ENCODE results near the gene FKBP15. TPM values are rescaled to one million over a fixed set of nuclear protein-coding genes. Genes with fewer than 3 reads are reported as not detected.
"Not testable (repeated sequence)": the region's sequence is repeated elsewhere in the genome, so short reads cannot be mapped to it uniquely, and the experiment has no call there.

Gene FKBP15
- total and polyA plus RNA-seq, 9 donors: 16.8 to 24.2 (median 20.1) TPM

DNA sequence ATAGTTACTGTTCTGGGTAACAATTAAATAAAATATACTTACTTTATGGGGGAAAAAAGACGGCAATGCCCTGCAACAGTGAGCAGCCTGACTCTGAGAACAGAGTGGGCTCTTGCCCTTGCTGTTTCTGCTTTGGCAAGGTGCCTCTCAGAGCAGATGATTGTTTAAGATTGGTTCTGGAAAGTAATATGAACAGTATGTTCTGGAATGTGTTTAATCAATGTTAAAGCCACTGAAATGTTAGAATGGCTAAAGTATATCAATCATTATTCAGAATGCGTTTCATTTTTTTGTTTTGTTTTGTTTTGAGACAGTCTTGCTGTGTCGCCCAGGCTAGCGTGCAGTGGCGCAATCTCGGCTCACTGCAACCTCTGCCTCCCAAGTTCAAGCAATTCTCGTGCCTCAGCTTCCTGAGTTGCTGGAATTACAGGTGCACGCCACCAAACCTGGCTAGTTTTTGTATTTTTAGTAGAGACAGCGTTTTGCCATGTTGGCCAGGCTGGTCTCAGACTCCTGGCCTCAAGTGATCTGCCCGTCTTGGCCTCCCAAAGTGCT, 14.7 kb upstream of the FKBP15 start:
- not testable (repeated sequence) for H3K4me3 ChIP-seq (ENCODE audit: low read length); H3K9me3 ChIP-seq (replicated peaks; ENCODE audit: control insufficient read depth, low read depth, low read length); DNase-seq; H3K36me3 ChIP-seq (ENCODE audit: control insufficient read depth, insufficient read depth, low read length); H3K27me3 ChIP-seq (ENCODE audit: control insufficient read depth, insufficient read depth, low read length); H3K4me1 ChIP-seq (ENCODE audit: control insufficient read depth, insufficient read depth, low read length); H3K27ac ChIP-seq (ENCODE audit: low read length)
- 83% methylated on average over 4 of the region's 10 CpGs for WGBS (ENCODE audit: insufficient coverage)

DNA sequence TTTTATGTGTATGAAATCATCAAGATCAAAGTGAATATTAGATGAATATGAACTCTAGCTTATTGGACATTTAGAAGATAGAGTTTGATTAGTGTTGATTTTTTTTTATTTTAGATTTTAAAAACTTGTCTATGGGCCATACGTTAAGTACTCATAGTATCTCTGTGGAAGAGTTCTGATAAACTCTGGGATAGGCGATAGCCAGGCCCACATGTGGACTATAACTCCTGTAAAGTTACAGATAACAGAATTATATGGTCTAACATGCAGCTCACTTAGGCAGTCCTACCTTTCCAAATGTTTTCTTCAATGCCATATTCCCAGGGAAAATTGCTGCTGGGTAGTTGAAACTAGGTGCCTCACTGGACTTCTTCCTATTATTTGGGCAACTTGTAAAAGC, 10.6 kb upstream of the FKBP15 start:
- no CpG with 5 or more reads among the region's 2 CpGs for whole genome bisulfite sequencing (ENCODE audit: insufficient coverage)
- DNase-seq: no peak
- Histone ChIP-seq H3K9me3 (replicated peaks; ENCODE audit: control insufficient read depth, low read depth, low read length) (no peaks in the 10 kb centered on the region), H3K27me3 (ENCODE audit: control insufficient read depth, insufficient read depth, low read length) (no peaks in the 10 kb centered on the region), H3K4me3 (ENCODE audit: low read length) (no peak overlapping the region), H3K36me3 (ENCODE audit: control insufficient read depth, insufficient read depth, low read length) (no peaks in the 10 kb centered on the region), H3K27ac (ENCODE audit: low read length) (no peak overlapping the region), H3K4me1 (ENCODE audit: control insufficient read depth, insufficient read depth, low read length) (no peaks in the 10 kb centered on the region)

GRCh38 chr9:113228130-113228665, 7.1 kb upstream of the FKBP15 start:
- H3K4me3 ChIP-seq (ENCODE audit: low read length): no peak overlapping the region
- no CpG with 5 or more reads among the region's 3 CpGs for WGBS (ENCODE audit: insufficient coverage)
- H3K36me3 ChIP-seq (ENCODE audit: control insufficient read depth, insufficient read depth, low read length): no peaks in the 10 kb centered on the region
- H3K9me3 ChIP-seq (replicated peaks; ENCODE audit: control insufficient read depth, low read depth, low read length): no peaks in the 10 kb centered on the region
- no peak for DNase-seq
- H3K4me1 ChIP-seq (ENCODE audit: control insufficient read depth, insufficient read depth, low read length): no peaks in the 10 kb centered on the region
- no peak overlapping the region for H3K27ac ChIP-seq (ENCODE audit: low read length)
- H3K27me3 ChIP-seq (ENCODE audit: control insufficient read depth, insufficient read depth, low read length): no peaks in the 10 kb centered on the region

DNA sequence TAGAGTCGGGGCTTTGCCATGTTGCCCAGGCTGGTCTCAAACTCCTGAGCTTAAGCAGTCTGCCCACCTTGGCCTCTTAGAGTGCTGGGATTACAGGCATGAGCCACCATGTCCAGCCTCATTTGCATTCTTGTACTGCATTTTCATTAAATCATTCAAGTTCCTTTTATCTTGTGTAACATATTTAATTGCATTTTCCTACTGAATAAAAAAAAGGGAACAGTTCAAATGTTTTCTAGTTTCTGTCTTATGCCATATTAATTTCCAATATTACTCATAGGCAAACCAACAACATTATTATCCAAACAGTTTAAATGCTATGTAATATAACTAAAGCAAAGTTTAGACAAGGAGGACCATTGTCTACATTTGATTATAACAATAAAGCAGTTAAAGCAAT, 6.4 kb upstream of the FKBP15 start:
- no CpG with 5 or more reads among the region's 1 CpG for WGBS (ENCODE audit: insufficient coverage)
- H3K27ac ChIP-seq (ENCODE audit: low read length): no peak overlapping the region

DNA sequence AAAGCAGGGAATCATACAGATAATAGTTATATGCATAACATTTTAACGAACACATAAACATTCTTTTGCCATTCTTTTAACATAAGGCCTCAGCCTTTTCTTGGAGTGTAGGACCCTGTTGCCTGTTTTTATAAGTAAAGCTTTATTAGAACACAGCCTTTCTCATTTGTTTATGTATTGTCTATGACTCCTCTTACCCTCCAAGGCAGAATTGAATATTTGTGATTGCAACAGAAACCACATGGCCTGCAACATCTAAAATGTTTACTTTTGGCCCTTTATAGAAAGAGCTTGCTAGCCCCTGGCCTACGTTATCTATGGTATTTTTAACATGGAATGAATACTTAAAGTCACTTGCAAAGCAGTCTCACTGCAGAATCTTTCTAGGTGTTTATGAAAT, 2.9 kb upstream of the FKBP15 start:
- WGBS (ENCODE audit: insufficient coverage): no CpG with 5 or more reads among the region's 2 CpGs
- Histone ChIP-seq H3K4me3 (ENCODE audit: low read length) (no peak overlapping the region), H3K4me1 (ENCODE audit: control insufficient read depth, insufficient read depth, low read length) (peaks cover 18% of the 10 kb centered on the region), H3K36me3 (ENCODE audit: control insufficient read depth, insufficient read depth, low read length) (no peaks in the 10 kb centered on the region), H3K27ac (ENCODE audit: low read length) (no peak overlapping the region), H3K9me3 (replicated peaks; ENCODE audit: control insufficient read depth, low read depth, low read length) (no peaks in the 10 kb centered on the region), H3K27me3 (ENCODE audit: control insufficient read depth, insufficient read depth, low read length) (no peaks in the 10 kb centered on the region)
- DNase-seq: no peak

More for the DNA sequence above, 6.4 kb upstream of the FKBP15 start:
- DNase-seq: no peak
- Histone ChIP-seq H3K4me1 (ENCODE audit: control insufficient read depth, insufficient read depth, low read length) (peaks cover 3% of the 10 kb centered on the region), H3K9me3 (replicated peaks; ENCODE audit: control insufficient read depth, low read depth, low read length) (no peaks in the 10 kb centered on the region), H3K27me3 (ENCODE audit: control insufficient read depth, insufficient read depth, low read length) (no peaks in the 10 kb centered on the region), H3K36me3 (ENCODE audit: control insufficient read depth, insufficient read depth, low read length) (no peaks in the 10 kb centered on the region), H3K4me3 (ENCODE audit: low read length) (no peak overlapping the region)

- H3K9me3 ChIP-seq (replicated peaks; ENCODE audit: control insufficient read depth, low read depth, low read length): no peaks in the 10 kb centered on the region
- H3K4me3 ChIP-seq (ENCODE audit: low read length): peak overlapping the region; percentile 95
- peak; percentile 22 for DNase-seq
- H3K4me1 ChIP-seq (ENCODE audit: control insufficient read depth, insufficient read depth, low read length): peaks cover 18% of the 10 kb centered on the region
- H3K36me3 ChIP-seq (ENCODE audit: control insufficient read depth, insufficient read depth, low read length): no peaks in the 10 kb centered on the region
- 53% methylated on average over 4 of the region's 5 CpGs for WGBS (ENCODE audit: insufficient coverage)
- H3K27me3 ChIP-seq (ENCODE audit: control insufficient read depth, insufficient read depth, low read length): no peaks in the 10 kb centered on the region
- no peak overlapping the region for H3K27ac ChIP-seq (ENCODE audit: low read length)
Measured at GRCh38 chr9:113222482-113222841, 1.4 kb upstream of the FKBP15 start.

GRCh38 chr9:113221800-113222481, 864 bp upstream of the FKBP15 start:
- peak; percentile 30 for DNase-seq
- peaks cover 18% of the 10 kb centered on the region for H3K4me1 ChIP-seq (ENCODE audit: control insufficient read depth, insufficient read depth, low read length)
- H3K27me3 ChIP-seq (ENCODE audit: control insufficient read depth, insufficient read depth, low read length): no peaks in the 10 kb centered on the region
- H3K36me3 ChIP-seq (ENCODE audit: control insufficient read depth, insufficient read depth, low read length): no peaks in the 10 kb centered on the region
- H3K27ac ChIP-seq (ENCODE audit: low read length): peak overlapping the region; percentile 90
- H3K9me3 ChIP-seq (replicated peaks; ENCODE audit: control insufficient read depth, low read depth, low read length): no peaks in the 10 kb centered on the region
- 7% methylated on average over 11 of the region's 20 CpGs for WGBS (ENCODE audit: insufficient coverage)
- H3K4me3 ChIP-seq (ENCODE audit: low read length): peak overlapping the region; percentile 95

GRCh38 chr9:113220467-113221002, 542 bp downstream of the FKBP15 start:
- 0% methylated on average over 7 of the region's 11 CpGs for WGBS (ENCODE audit: insufficient coverage)
- H3K9me3 ChIP-seq (replicated peaks; ENCODE audit: control insufficient read depth, low read depth, low read length): no peaks in the 10 kb centered on the region
- H3K27me3 ChIP-seq (ENCODE audit: control insufficient read depth, insufficient read depth, low read length): no peaks in the 10 kb centered on the region
- H3K4me1 ChIP-seq (ENCODE audit: control insufficient read depth, insufficient read depth, low read length): peaks cover 18% of the 10 kb centered on the region
- no peaks in the 10 kb centered on the region for H3K36me3 ChIP-seq (ENCODE audit: control insufficient read depth, insufficient read depth, low read length)
- DNase-seq: no peak
- peak overlapping the region; percentile 95 for H3K4me3 ChIP-seq (ENCODE audit: low read length)
- peak overlapping the region; percentile 93 for H3K27ac ChIP-seq (ENCODE audit: low read length)

GRCh38 chr9:113219969-113220368, 1.1 kb downstream of the FKBP15 start:
- no CpG with 5 or more reads among the region's 1 CpG for WGBS (ENCODE audit: insufficient coverage)
- peaks cover 18% of the 10 kb centered on the region for H3K4me1 ChIP-seq (ENCODE audit: control insufficient read depth, insufficient read depth, low read length)

DNA sequence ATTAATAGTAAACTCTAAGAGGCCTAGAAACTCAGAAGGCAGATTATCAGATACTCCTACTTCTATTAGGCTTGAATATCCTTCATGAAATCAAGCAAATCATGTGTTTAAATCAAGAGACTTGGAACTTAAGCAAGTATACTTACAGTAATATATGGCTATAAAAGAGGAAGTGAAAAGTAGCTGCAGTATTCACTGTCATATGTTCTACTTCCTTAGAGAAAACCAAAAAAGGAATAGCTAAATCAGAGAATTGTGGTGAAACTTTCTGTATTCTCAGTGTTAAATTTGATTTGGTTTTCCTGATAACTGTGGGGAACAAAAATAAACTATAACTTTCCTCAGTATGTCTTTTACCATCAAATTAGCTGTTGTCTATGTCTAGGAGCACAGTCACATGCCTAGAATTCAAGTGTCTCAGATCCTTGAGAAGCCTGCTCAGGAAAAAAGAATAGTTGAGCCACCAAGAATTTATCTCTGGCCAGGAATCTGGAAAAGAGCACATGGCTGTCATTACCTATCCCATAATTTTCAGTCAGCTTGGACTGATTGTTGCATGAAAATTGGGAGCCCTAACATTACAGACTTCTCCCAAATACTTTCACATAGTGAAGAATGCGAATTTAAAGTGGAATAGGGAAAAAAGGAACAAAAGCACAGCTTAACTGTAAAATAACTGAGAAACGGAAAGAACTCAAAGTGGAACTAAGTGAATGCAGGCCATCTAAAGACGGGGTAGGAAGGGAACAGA, 1.7 kb downstream of the FKBP15 start:
- DNase-seq: peak; percentile 40
- H3K27ac ChIP-seq (ENCODE audit: low read length): peak overlapping the region; percentile 23
- no peaks in the 10 kb centered on the region for H3K36me3 ChIP-seq (ENCODE audit: control insufficient read depth, insufficient read depth, low read length)
- peaks cover 2% of the 10 kb centered on the region for H3K9me3 ChIP-seq (replicated peaks; ENCODE audit: control insufficient read depth, low read depth, low read length)
- 80% methylated on average over 1 of the region's 3 CpGs for WGBS (ENCODE audit: insufficient coverage)
- peaks cover 18% of the 10 kb centered on the region for H3K4me1 ChIP-seq (ENCODE audit: control insufficient read depth, insufficient read depth, low read length)
- no peak overlapping the region for H3K4me3 ChIP-seq (ENCODE audit: low read length)
- H3K27me3 ChIP-seq (ENCODE audit: control insufficient read depth, insufficient read depth, low read length): no peaks in the 10 kb centered on the region

More at GRCh38 chr9:113219969-113220368, 1.1 kb downstream of the FKBP15 start:
- H3K27me3 ChIP-seq (ENCODE audit: control insufficient read depth, insufficient read depth, low read length): no peaks in the 10 kb centered on the region
- H3K4me3 ChIP-seq (ENCODE audit: low read length): peak overlapping the region; percentile 95
- no peaks in the 10 kb centered on the region for H3K36me3 ChIP-seq (ENCODE audit: control insufficient read depth, insufficient read depth, low read length)
- H3K9me3 ChIP-seq (replicated peaks; ENCODE audit: control insufficient read depth, low read depth, low read length): no peaks in the 10 kb centered on the region
- DNase-seq: peak; percentile 15
- peak overlapping the region; percentile 93 for H3K27ac ChIP-seq (ENCODE audit: low read length)

All from muscle of leg (tissue), 11 donors.